Endometrial microvascular endothelial cells (primary cell): Measurements from ENCODE around the gene ZNF746. TPM values are rescaled to one million over a fixed set of nuclear protein-coding genes. Genes with fewer than 3 reads are reported as not detected.
"Not testable (repeated sequence)": the region's sequence is repeated elsewhere in the genome, so short reads cannot be mapped to it uniquely, and the experiment has no call there.

Experiments
- in situ Hi-C: cut with HindIII; loops from 2 replicates; pipeline ENCODE4 v1.10.0; 2017; ENCODE audit warnings: low sequenced_read_pairs, low pct_unique_long_range_greater_than_20kb; ENCODE audit errors: inconsistent ontology term
- total RNA-seq: library from RNA; depleted of rRNA; stranded (reverse); fragments of >200 nt; gene quantifications from one replicate; pipeline ENCODE4 v1.2.3, GENCODE V29; 2015; ENCODE audit errors: inconsistent ontology term

The ZNF746 gene
- total RNA-seq, 1 donor from 2014 or later = 18.9 TPM

GRCh38 chr7:149463500-149464161 is 34.0 kb downstream of the ZNF746 start:
- in situ Hi-C loops = no loop called here

- in situ Hi-C loops = no loop called here
These were observed 35.5 kb downstream of the ZNF746 start for GRCh38 chr7:149462101-149462520.

GRCh38 chr7:149460493-149461277 is 36.9 kb downstream of the ZNF746 start, which contains the start of gene ZNF777:
ZNF777 (minus strand) TSS chr7:149461062; CDS start chr7:149456022, 5,040 bp downstream.
- in situ Hi-C loops = no loop called here

- in situ Hi-C loops = no loop called here
These were observed 37.8 kb downstream of the ZNF746 start for GRCh38 chr7:149459540-149460452.

GRCh38 chr7:149459201-149459539 is 38.4 kb downstream of the ZNF746 start:
- in situ Hi-C loops = no loop called here

GRCh38 chr7:149458235-149458634 is 39.4 kb downstream of the ZNF746 start:
- in situ Hi-C loops = no loop called here

GRCh38 chr7:149457766-149458165 is 39.8 kb downstream of the ZNF746 start:
- in situ Hi-C loops = no loop called here

- in situ Hi-C loops = no loop called here
These were observed 40.8 kb downstream of the ZNF746 start for GRCh38 chr7:149456506-149457421.

GRCh38 chr7:149455175-149455950 is 42.2 kb downstream of the ZNF746 start:
- in situ Hi-C loops = no loop called here

GRCh38 chr7:149454750-149455149 is 42.9 kb downstream of the ZNF746 start:
- in situ Hi-C loops = no loop called here

- in situ Hi-C loops = no loop called here
These were observed 43.6 kb downstream of the ZNF746 start for GRCh38 chr7:149454006-149454405.

- in situ Hi-C loops = no loop called here
These were observed 46.8 kb downstream of the ZNF746 start for GRCh38 chr7:149450821-149451220.

GRCh38 chr7:149449897-149450296 is 47.7 kb downstream of the ZNF746 start:
- in situ Hi-C loops = no loop called here

- in situ Hi-C loops = no loop called here
These were observed 48.6 kb downstream of the ZNF746 start for GRCh38 chr7:149448961-149449360.

- in situ Hi-C loops = not testable (repeated sequence)
These were observed 51.6 kb downstream of the ZNF746 start for GRCh38 chr7:149446026-149446425.

GRCh38 chr7:149444287-149444686 is 53.3 kb downstream of the ZNF746 start:
- in situ Hi-C loops = no loop called here

GRCh38 chr7:149443523-149443922 is 54.1 kb downstream of the ZNF746 start:
- in situ Hi-C loops = no loop called here

GRCh38 chr7:149442924-149443323 is 54.7 kb downstream of the ZNF746 start:
- in situ Hi-C loops = no loop called here
